Hematopoietic multipotent progenitor cell treated with erythropoietin and hydrocortisone succinate and interleukin-3 and kit ligand, for 4 days (in vitro differentiated cells): Measurements from ENCODE around the gene PTPRN2.

Experiments
- DNase-seq: peaks from one replicate; pipeline ENCODE4 v3.0.0-alpha.2; 2015

The PTPRN2 gene

DNA sequence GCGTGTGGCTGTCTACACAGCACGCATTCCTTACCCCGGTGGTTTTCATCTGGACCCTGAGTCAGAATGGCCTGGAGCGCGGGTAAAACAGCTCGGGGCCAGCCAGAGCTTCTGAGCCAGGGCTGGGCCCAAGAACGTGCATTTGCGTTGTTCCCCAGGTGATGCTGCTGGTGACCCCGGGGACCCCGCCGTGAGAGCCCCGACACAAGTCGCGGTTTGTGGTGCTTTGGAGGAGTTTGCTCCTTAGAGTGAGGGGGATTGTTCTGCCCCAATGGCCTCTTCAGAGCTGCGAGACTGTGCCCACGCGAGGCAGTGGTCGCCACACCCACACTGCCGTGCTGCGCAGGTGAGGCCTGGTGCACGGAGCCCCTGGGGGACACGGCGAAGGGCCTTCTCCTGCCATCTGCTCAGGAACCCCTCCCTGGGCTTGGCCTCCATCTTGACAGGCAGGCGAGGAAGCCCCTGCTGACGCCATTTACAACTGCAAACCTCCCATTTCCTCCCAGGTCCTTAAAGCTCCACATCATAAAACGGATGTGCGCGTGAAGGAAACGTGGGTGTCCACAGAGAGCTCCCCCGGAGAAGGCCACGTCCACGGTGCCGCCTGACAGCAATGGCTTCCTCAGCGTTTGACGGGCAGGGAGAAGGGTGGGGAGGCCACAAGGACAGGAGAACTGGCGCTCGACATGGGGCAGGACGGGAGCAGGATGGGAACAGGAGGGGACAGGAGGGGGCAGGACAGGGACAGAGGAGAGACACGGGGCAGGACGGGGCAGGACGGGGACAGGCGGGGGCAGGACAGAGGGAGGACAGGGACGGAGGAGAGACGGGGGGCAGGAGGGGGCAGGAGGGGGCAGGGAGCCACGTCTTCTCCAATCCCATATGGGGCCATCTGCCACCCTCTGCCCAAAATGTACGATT, 773.6 kb downstream of the PTPRN2 start:
- DNase-seq, result no peak

DNA sequence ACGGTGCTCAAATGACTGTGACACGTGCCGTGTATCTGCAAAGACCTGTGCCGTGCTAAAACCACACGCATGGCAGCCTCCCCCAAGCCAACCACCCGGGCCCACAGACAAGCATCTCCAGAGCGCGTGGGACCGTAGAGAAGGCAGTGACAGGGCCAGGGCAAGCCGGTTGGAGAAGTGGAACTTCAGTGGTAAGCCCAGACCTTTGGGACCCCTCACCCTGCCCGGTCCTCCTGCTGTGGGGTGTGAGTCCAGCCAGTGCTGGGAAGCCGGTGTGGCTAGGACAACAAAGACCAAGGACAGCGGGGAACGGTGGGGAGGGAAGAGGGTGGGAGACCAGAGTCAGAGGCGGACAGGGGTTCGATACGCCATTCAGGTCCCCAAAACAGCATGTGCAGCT, 774.6 kb downstream of the PTPRN2 start:
- no peak for DNase-seq

DNA sequence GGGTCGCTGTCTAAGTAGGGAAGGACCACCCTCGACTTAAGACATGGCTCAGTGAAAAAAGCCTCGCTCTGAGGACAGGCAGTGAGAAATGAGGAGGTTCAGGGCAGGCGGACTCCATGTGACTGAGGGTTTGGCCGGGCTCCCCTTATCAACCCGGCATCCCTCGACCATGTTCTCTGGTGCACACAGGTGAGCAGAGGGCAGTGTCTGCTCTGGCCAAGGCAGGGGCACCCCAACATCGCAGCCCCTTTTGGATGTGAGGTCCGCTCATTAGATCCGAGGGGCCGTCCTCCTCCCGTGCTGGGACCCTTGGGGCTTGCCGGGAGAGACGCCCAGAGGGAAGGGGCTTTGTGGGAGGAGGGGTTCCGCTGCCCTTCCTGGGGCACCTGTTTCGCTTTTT, 775.7 kb downstream of the PTPRN2 start:
- no peak for DNase-seq

DNA sequence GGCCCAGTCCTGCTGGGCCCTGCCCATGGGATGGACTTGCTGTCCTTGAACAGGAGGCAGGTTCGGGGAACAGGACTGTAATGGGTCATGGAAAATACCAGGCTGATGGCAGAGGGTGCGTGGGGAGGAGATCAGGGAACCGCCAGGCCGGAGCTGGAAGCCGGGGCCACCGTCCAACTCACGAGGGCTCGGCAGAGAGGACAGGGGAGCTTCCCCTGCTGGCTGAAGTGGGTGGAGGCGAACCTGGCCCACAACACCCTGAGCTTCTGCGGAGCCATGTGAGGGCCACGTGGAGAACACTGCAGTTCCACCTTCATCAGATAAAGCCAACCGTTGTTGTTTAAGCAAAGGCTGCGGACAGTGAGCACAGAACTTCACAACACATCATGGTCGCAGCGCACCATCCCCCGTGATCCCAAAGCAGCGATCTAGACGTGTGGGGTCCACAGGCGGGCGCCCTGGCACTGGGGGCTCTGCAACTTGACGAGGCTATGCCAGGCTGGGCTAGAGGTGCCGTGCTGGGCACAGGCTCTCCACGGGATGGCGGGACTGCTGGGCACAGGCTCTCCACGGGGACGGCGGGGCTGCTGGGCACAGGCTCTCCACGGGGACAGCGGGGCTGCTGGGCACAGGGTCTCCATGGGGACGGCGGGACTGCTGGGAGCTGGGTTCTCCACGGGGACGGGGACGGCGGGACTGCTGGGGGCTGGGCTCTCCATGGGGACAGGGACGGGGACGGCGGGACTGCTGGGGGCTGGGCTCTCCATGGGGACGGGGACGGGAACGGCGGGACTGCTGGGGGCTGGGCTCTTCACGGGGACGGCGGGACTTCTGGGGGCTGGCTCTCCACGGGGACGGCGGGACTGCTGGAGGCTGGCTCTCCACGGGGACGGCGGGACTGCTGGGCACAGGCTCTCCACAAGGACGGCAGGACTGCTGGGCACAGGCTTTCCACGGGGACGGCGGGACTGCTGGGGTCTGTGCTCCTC, 777.5 kb downstream of the PTPRN2 start:
- no peak for DNase-seq

DNA sequence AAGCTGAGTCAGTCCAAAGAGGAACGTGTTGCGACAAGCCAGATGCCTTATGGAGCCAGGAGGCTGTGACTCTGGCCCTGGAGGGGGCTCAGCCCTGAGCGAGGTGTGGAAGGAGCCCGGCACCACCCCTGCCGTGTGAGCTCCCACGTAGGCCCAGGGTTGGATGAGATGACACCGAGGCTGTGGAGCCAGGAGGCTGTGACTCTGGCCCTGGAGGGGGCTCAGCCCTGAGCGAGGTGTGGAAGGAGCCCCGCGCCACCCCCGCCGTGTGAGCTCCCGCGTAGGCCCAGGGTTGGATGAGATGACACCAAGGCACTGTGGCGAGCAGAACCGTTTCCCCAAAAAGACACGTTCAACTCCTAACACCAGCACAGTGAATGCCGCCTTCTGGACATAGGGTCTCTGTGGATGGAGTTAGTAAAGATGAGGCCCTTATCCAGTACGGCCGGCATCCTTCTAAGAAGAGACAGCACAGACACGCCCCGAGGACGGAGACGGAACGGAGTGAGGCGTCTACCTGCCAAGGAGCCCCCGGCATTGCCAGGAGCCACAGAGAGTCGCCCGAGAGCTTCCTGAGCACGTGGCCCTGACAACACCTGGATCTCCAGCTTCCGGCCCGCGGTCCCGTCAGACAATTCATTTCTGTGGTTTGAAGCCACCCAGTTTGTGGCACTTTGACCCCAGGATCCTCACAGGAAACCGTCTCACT, 778.3 kb downstream of the PTPRN2 start:
- no peak for DNase-seq

DNA sequence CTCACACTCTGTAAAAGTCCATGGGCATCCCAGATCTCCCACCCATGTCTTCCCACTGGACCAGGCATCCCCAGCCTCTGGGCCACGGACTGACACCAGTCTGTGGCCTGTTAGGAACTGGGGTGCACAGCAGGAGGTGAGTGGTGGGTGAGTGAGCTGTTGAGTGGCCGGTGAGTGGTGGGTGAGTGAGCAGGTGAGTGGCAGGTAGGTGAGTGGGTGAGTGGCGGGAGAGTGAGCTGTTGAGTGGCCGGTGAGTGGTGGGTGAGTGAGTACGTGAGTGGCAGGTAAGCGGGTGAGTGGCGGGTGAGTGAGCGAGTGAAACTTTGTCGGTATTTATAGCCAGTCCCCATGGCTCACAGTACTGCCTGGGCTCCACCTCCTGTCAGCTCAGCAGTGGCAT, 779.6 kb downstream of the PTPRN2 start:
- DNase-seq, result no peak

DNA sequence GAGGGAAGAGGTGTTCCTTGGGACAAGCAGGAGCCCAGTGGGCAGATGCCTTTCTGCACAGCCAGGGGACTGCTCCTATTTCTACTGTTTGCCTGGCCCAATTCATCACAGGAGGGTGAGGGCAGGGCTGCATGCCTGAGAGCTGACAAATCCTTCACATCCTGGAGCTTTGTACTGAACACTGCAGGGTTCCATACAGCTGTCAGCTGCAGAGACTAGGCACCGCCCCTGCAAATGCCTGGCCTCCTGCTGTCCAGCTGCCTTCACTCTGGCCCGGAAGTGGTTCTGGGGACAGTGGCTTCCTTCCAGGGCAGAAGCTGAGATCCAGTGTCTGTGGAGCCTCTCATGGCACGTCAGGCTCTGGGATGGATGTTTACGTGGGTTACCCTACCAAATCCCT, 780.1 kb downstream of the PTPRN2 start:
- DNase-seq, result no peak

DNA sequence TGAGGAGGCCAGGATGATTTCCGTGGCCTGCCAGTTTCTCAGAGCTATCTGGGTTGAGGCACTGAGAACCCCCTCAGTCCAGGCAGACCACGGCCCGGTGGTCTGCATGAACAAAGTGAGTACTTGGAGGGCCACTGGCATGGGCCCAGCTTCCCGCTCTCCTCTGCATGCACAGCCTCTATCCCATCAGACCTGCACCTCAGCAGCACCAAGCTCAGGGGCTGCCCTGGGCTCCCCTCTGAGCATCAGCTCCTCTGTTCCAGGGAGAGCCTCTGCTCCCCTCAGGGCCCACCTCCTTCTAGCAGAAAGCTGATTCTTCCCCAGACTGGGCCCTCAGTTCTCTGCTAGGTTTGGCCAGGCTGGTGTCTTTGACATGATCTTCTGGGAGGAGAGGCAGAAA, 780.9 kb downstream of the PTPRN2 start:
- no peak for DNase-seq

DNA sequence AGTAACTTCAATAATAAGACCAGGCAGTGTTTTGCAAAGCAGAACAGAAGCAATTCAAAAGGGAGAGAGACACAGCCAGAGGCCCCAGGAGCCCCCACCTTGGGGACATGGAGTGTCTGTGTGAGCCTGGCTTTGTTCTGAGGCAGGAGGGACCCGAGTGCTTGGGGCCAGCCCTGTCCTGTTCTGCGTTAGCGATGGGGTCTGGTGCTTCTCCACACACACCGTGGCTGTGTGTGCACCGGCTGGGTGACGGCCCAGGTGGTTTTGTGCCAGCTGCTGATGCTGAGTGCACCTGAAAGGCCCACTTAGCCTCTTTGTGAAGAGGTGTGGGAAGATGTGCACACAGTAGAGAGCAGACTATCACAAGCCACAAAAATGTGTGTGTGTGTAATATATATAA, 781.9 kb downstream of the PTPRN2 start:
- DNase-seq, result no peak

DNA sequence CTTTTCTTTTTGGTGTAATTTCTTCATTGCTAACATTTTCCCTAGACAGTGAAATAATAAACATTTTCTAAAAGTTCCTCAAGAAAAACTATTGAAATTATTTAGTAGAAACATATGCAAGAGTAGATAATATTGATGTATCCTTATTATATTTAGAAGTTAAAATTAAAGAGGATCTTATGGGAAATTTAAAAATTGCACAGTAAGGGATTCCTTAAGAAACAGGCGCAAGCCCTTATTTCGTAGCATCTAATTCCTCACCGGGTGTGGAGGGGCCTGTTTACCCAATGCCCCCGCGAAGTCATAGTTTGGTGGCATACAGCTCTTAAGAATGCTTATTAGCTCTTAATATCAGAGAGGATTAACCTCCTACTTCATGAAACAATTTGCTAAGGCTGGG, 783.7 kb downstream of the PTPRN2 start:
- DNase-seq, result no peak

DNA sequence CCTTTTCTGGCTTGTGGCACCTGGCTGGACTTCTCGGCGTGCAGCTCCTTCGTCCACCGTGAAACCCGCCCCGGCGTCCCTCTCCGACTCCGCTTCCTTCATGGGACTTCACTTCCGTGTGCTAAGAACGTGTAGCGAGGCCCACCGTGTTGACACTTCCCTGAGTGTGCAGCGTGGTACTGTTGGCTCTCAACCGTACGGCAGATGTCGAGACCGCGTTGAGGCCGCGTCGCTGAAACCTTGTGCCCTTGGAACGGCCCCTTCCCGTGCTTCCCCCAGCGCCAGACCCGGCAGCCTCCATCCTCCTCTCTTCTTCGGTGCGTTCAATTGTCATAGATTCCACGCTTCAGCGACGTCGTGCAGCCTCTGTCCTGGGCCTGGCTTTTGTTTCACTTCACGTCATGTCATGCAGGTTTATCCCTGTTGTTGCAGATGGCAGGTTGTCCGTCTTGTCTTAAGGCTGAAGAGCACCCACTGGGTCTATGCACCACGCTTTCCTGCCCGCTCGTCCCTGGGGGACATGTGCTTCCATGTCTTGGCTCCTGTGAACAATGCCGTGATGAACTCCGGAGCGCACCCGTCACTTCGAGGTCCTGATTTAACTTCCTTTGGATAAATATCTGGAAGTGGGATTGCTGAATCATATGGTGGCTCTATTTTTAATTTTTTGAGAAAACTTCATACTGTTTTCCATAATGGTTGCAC, 785.5 kb downstream of the PTPRN2 start:
- no peak for DNase-seq

DNA sequence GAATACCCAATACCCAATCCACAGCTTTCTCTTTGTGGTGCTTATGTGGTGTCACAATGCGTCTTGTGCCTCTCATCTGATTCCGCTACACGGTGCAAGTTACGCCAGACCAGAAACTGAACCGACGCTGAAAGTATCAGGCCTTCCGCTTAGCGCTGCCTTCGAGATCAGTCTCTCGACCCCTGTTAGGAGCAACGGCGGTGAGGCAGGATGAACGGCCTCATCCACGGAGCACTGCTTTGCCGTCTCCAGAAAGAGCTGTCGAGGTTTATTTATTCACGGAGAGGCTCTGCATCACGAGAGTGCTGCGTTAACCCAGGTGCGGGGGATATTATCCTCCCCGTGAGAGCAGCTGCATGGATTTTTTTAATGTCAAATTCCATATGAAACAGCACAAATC, 786.5 kb downstream of the PTPRN2 start:
- no peak for DNase-seq

DNA sequence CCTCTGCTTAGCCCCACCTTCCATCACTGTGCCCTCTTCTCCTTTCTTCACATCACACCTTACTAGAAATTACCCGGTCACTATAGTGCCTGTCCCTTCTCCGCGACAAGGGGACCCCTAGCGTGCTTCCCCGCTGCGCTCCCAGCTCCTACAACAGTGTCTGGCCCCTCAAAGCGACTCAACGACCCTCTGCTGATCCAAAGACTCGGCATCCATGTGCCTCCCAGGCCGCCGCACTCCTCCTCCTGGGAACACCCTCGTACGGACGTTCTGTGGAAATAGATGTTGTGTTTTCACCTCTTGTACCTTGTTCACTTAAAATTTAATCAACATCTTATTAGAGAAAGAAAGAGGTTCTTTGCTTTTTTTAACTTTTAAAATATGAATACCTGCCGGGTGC, 787.3 kb downstream of the PTPRN2 start:
- no peak for DNase-seq

DNA sequence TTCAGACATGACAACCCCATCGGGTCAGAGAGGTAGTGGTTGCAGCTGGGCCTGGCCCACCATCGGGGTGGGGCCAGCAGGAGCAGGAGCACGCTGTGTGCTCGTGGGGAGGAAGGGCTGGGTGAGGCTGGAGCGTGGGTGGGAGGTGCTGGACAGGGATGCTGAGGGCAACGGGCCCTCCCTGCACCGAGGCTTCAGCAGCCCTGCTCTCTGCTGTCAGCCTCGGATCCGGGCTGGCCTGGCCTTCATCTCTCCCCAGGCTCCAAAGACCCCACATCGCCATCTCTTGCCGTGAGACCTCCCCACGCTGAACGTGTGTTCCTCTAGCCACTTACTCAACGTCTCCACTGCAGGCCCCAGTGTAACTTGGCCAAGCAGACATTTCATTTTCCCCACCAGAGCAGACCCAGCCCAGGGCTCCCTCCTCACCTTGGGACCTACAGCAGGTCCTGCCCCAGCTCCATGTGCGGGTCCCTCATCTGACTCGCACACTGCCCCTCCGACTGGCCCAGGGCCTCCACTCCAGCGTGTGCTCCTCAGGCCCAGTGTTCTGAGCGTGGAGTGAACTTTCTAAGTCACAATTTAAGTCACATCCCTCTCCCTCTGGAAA, 788.4 kb downstream of the PTPRN2 start:
- DNase-seq, result no peak

DNA sequence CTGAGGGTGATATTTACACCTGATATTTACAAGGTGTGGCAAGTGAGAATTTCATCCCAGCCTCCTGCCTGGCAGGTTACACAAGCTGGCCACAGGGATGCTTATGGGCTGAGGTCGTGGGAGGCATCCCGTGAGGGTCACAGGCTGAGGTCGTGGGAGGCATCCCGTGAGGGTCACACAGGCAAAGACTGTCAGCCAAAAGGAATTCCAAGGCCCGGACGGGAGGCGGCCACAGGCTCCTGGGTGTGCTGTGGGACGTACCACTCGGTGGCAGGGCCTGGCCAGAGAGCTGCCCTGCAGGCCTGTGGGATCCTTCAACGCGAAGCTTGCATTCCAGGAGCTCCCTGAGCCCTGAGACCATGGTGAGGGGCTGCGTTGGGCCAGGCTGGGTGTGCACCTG, 790.3 kb downstream of the PTPRN2 start:
- DNase-seq, result no peak

DNA sequence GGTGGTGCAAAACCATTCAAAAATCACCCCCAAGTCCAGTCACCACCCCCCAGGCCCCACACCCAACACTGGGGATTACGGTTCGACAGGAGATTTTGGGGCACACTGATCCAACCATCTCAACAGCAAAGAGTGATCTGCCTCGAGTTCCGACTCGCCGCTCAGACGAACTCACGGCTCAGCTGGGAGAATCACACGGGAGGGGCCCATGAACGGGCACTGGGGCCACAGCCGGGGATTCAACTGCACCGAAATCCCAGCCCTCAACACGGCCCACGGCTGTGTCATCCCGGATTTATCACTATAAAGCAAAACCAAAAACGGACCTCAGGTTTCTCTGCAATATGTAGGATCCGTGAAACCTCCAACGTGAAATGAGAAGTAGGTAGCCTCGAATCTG, 790.8 kb downstream of the PTPRN2 start:
- no peak for DNase-seq

DNA sequence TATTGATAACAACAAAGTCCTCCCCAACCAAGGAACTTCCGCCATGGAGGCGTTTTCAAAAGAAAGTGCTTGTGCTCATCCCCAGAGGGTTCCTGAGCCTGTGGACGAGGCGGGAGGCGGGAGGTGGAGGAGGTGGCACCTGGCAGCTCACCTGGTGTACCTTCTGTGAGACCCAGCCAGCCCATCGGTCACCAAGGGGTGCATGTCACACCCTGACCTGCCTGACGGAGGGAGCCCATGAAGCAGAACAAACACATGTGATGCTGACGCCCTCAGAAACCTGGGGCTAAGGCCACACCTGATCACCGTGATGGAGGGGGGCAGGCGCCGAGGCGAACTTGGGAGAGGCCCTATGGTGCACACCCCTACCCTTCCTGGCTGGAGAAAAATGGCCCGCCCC, 792.0 kb downstream of the PTPRN2 start:
- no peak for DNase-seq

DNA sequence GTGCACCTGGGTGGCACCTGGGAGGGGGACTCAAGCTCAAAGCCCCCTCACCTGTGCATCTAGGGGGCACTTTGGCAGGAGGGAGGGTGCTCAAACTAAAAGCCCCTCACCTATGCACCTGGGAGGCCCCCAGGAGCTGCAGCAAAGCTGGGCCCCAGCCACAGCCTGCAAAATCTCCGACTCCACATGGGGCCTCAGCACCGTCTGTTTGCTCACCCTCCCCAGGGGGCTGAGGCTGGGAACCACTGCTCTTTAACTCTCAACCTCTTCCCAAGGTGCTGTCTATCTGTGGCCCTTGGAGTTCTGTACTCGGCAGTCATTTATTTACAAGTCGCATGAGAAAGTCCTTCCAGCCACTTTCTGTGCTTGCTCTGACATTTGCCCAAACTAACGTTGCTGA, 792.4 kb downstream of the PTPRN2 start:
- DNase-seq, result no peak

DNA sequence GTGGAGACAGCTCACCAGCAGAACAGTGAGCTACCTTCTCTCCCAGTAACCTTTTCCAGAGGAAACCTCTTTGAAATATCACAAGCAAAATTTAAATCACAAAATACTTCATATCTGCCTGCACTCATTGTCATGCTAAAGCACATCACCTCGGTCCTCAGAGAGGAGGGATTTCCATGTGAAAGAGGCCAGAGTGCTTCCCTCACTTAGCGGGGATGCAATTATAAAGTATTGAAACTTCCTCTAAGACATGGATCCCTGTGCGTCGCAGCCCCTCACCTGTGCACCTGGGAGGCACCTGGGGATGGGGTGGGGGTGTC, 792.9 kb downstream of the PTPRN2 start:
- no peak for DNase-seq

DNA sequence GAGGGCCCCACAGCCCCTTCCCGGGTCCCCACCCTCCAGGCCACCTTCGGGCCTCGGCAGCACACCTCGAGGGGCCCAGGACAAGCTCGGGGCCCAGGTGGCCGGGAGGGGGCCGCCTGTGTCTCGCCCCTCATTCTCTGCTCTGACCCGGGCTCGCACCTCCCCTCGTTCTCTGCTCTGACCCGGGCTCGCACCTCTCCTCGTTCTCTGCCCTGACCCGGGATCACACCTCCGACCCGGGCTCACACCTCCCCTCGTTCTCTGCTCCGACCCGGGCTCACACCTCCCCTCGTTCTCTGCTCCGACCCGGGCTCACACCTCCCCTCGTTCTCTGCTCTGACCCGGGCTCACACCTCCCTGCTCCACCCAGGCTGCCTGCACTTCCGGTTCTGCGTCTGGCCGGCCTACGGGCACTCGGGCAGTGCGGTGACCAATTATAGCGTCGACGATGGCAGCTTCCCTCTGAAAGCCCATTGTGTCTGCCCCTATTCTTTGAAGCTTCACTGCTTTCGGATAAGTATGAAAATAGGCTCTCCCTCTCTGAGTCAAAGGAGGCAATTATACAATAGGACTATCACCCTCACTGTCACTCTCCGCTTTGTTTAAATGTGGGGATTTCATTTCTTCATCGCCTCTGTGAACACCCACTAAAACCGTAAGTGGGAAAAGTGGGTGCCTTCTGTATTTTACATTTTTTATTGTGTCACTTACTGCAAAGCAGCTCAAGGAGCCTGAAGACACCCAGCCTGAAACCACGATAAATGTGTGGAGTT, 793.5 kb downstream of the PTPRN2 start:
- DNase-seq, result no peak

DNA sequence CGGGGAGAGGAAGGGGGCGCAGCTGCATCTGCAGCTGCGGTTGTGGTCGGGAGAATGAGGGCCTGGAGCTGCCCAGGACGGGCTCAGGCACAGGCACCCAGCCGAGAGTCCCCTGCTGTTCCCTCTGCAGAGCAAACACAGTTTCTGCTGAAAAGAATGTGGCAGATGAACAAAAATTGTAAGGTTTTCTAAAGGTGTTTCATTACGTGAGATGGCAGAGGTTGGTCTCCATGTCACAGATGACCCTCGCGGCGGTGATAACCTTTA, 794.6 kb downstream of the PTPRN2 start:
- no peak for DNase-seq
